Right lobe of liver (tissue), 6 donors: ENCODE measurements around the gene RNPEPL1. TPM values are rescaled to one million over a fixed set of nuclear protein-coding genes. Genes with fewer than 3 reads are reported as not detected.
"Not testable (repeated sequence)": the region's sequence is repeated elsewhere in the genome, so short reads cannot be mapped to it uniquely, and the experiment has no call there.

Experiments
- ATAC-seq, 4 donors: fragments of 200-7000 bp; cut with Tn5 transposase; one replicate each; pipeline ENCODE4 v1.9.1; 2020; ENCODE audit warnings: mild to moderate bottlenecking in 4 of 4, moderate library complexity in 4 of 4
- DNase-seq, 3 donors: peaks; one replicate each; pipeline ENCODE4 v3.0.0-alpha.2; 2020
- H3K27ac ChIP-seq, 3 donors: fragments of 200-600 bp; one replicate each; pipeline ENCODE4 v1.8.0; 2022
- H3K27me3 ChIP-seq, 2 donors: fragments of 200-600 bp; one replicate each; pipeline ENCODE4 v1.8.0; 2022
- H3K36me3 ChIP-seq, 4 donors: fragments of 200-600 bp; sonication (generic) in 1 of 4; one replicate each; pipeline versions ENCODE4 v1.5.1 to v1.8.0; 2017 to 2022; ENCODE audit warnings: control low read depth in 1 of 4
- H3K4me1 ChIP-seq, 4 donors: fragments of 200-600 bp; sonication (generic) in 1 of 4; one replicate each; pipeline versions ENCODE4 v1.5.1 to v1.8.0; 2017 to 2022; ENCODE audit warnings: control low read depth in 1 of 4
- H3K4me3 ChIP-seq, 3 donors: fragments of 200-600 bp; one replicate each; pipeline ENCODE4 v1.8.0; 2022
- H3K9me3 ChIP-seq, 4 donors: fragments of 200-600 bp; sonication (generic) in 1 of 4; one replicate each; pipeline versions ENCODE4 v1.5.1 to v1.8.0; 2017 to 2022; ENCODE audit warnings: control low read depth in 1 of 4
- POLR2A ChIP-seq: fragments of 450-650 bp; IDR thresholded peaks from one replicate; pipeline ENCODE4 v1.6.1; 2017; ENCODE audit warnings: antibody characterized with exemption, mild to moderate bottlenecking
- WGBS: methylation state at CpG from one replicate; pipeline ENCODE4 v1.1.6; 2018; ENCODE audit warnings: low coverage, low lambda C conversion rate; ENCODE audit not compliant: insufficient coverage; ENCODE audit errors: missing lambda C conversion rate; 5-methylcytosine and 5-hydroxymethylcytosine counted together
- intact Hi-C, 2 donors: fragments of 100-400 bp; cut with DNase I; formaldehyde crosslinking; loops; one replicate each; pipeline versions ENCODE4 v1.11.2 to v1.14.1; 2022
- total RNA-seq, 6 experiments: library from RNA; depleted of rRNA in 2 of 6; stranded (reverse); fragments of >200 nt in 2 of 6; fragmentation: NEBNext Ultra II Directional in 3 of 6; extraction: Animal tissue kit (Norgen Biotek cat#: 25700) in 3 of 6; gene quantifications; one replicate each; pipeline versions ENCODE4 v1.1.0 to v1.2.4, GENCODE V29; 2016 to 2023
- TF ChIP-seq, protein P1 (sequence below), 4 donors: fragments of 200-600 bp in 3 of 4; fragments of 450-650 bp in 1 of 4; IDR thresholded peaks; one replicate each; pipeline versions ENCODE4 v1.5.1 to v1.8.0; 2016 to 2022; ENCODE audit warnings: antibody characterized with exemption in 4 of 4, mild to moderate bottlenecking in 2 of 4
- donor health status: DM: no; HTN: yes; CAD: no.
- donor health status: DM: no; HTN: no; CAD: no.
- donor health status: DM: no; HTN: no; CAD: no.
- donor health status: DM: no; HTN: yes; CAD: no.
- donor health status: DM: no; HTN: yes; CAD: no.

The RNPEPL1 gene
- total RNA-seq, 6 experiments from 2014 or later, result 24.7 to 105 (median 31.0) TPM

- Histone ChIP-seq H3K4me3 (no peak overlapping the region), H3K27me3 (no peaks in the 10 kb centered on the region), H3K36me3 (no peaks in the 10 kb centered on the region), H3K9me3 (peaks cover 0 to 3% (median 0%) of the 10 kb centered on the region in 4 donors), H3K4me1 (no peaks in the 10 kb centered on the region), H3K27ac (no peak overlapping the region)
- intact Hi-C loops, result no loop called here
- no peak for ATAC-seq
- no peak for DNase-seq
- 86% methylated on average over 1 of the region's 1 CpG for WGBS
- TF ChIP-seq, protein P1, sequence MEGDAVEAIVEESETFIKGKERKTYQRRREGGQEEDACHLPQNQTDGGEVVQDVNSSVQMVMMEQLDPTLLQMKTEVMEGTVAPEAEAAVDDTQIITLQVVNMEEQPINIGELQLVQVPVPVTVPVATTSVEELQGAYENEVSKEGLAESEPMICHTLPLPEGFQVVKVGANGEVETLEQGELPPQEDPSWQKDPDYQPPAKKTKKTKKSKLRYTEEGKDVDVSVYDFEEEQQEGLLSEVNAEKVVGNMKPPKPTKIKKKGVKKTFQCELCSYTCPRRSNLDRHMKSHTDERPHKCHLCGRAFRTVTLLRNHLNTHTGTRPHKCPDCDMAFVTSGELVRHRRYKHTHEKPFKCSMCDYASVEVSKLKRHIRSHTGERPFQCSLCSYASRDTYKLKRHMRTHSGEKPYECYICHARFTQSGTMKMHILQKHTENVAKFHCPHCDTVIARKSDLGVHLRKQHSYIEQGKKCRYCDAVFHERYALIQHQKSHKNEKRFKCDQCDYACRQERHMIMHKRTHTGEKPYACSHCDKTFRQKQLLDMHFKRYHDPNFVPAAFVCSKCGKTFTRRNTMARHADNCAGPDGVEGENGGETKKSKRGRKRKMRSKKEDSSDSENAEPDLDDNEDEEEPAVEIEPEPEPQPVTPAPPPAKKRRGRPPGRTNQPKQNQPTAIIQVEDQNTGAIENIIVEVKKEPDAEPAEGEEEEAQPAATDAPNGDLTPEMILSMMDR (IDR thresholded peaks at IDR 0.05), result no peak
- no peak for TF ChIP-seq POLR2A
Observed at GRCh38 chr2:240532031-240532775, 36.1 kb upstream of the RNPEPL1 start.

- no peak for TF ChIP-seq POLR2A
- TF ChIP-seq, protein P1 (IDR thresholded peaks at IDR 0.05), result no peak
- 96% methylated on average over 11 of the region's 43 CpGs for WGBS
- H3K27ac ChIP-seq, result no peak overlapping the region
- H3K27me3 ChIP-seq, result no peaks in the 10 kb centered on the region
- intact Hi-C loops, result no loop called here
- no peak overlapping the region for H3K4me3 ChIP-seq
- ATAC-seq (no peak), DNase-seq (no peak)
- no peaks in the 10 kb centered on the region for H3K4me1 ChIP-seq
- H3K9me3 ChIP-seq, result no peaks in the 10 kb centered on the region
- H3K36me3 ChIP-seq, result no peaks in the 10 kb centered on the region
Observed at GRCh38 chr2:240538031-240538780, 30.1 kb upstream of the RNPEPL1 start.

DNA sequence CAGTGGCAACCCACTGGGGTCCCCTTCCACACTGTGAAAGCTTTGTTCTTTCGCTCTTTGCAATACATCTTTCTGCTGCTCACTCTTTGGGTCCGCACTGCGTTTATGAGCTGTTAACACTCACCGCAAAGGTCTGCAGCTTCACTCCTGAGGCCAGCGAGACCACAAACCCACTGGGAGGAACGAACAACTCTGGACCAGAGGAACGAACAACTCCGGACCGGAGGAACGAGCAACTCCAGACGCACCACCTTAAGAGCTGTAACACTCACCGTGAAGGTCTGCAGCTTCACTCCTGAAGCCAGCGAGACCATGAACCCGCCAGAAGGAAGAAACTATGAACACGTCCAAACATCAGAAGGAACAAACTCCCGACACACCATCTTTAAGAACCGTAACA is 29.2 kb upstream of the RNPEPL1 start:
- DNase-seq, H3K36me3 ChIP-seq, H3K4me3 ChIP-seq, intact Hi-C loops, H3K9me3 ChIP-seq, ATAC-seq, H3K27me3 ChIP-seq, H3K4me1 ChIP-seq, H3K27ac ChIP-seq: not testable (repeated sequence)
- WGBS, result 95% methylated on average over 15 of the region's 17 CpGs

- Histone ChIP-seq H3K4me3 (no peak overlapping the region), H3K9me3 (no peaks in the 10 kb centered on the region), H3K4me1 (no peaks in the 10 kb centered on the region), H3K36me3 (no peaks in the 10 kb centered on the region), H3K27ac (no peak overlapping the region), H3K27me3 (no peaks in the 10 kb centered on the region)
- intact Hi-C loops, result no loop called here
- ATAC-seq, result no peak
- no peak for DNase-seq
- TF ChIP-seq, protein P1 (IDR thresholded peaks at IDR 0.05), result no peak
- TF ChIP-seq POLR2A, result no peak
Observed at GRCh38 chr2:240539906-240540305, 28.4 kb upstream of the RNPEPL1 start.

- WGBS, result 91% methylated on average over 4 of the region's 4 CpGs
- TF ChIP-seq, protein P1 (IDR thresholded peaks at IDR 0.05), result no peak
- no peak for TF ChIP-seq POLR2A
Observed at GRCh38 chr2:240551288-240551687, 17.0 kb upstream of the RNPEPL1 start.

More at GRCh38 chr2:240551288-240551687, 17.0 kb upstream of the RNPEPL1 start:
- Histone ChIP-seq H3K27ac (no peak overlapping the region), H3K4me1 (no peaks in the 10 kb centered on the region), H3K36me3 (no peaks in the 10 kb centered on the region), H3K4me3 (no peak overlapping the region), H3K9me3 (no peaks in the 10 kb centered on the region), H3K27me3 (no peaks in the 10 kb centered on the region)
- DNase-seq, result no peak
- intact Hi-C loops, result no loop called here
- ATAC-seq, result no peak
